Omental fat pad (tissue), 4 donors: ENCODE results near the gene EIF4E. TPM values are rescaled to one million over a fixed set of nuclear protein-coding genes. Genes with fewer than 3 reads are reported as not detected.
"Not testable (repeated sequence)": the region's sequence is repeated elsewhere in the genome, so short reads cannot be mapped to it uniquely, and the experiment has no call there.

Experiments used
- ATAC-seq: fragments of 150-250 bp; one replicate; pipeline ENCODE4 v1.9.1; 2016; ENCODE audit warnings: mild to moderate bottlenecking, moderate library complexity; ENCODE audit not compliant: low FRiP score
- DNase-seq: peaks from one replicate; pipeline ENCODE4 v3.0.0-alpha.2; 2019; ENCODE audit warnings: low spot score
- CTCF ChIP-seq, 3 donors: fragments of 450-650 bp; IDR thresholded peaks; one replicate each; pipeline ENCODE4 v1.5.1; 2016 to 2017; ENCODE audit warnings: antibody characterized with exemption in 3 of 3, mild to moderate bottlenecking in 3 of 3, moderate library complexity in 2 of 3
- total RNA-seq, 4 donors: library from RNA; depleted of rRNA; stranded (reverse); fragments of >200 nt; gene quantifications; one replicate each; pipeline ENCODE4 v1.1.0, GENCODE V29; 2016

EIF4E gene
- total RNA-seq, 4 donors from 2014 or later, result 62.5 to 208 (median 74.1) TPM

- DNase-seq, result no peak
- no peak for ATAC-seq
- no peak for TF ChIP-seq CTCF (IDR thresholded peaks at IDR 0.05)
Measured at GRCh38 chr4:98946359-98946758, 17.4 kb upstream of the EIF4E start.

- DNase-seq (no peak), ATAC-seq (no peak)
- no peak for TF ChIP-seq CTCF (IDR thresholded peaks at IDR 0.05)
Measured at GRCh38 chr4:98945297-98945850, 16.4 kb upstream of the EIF4E start.

GRCh38 chr4:98939892-98940298, 11.0 kb upstream of the EIF4E start:
- ATAC-seq, result peak; percentile 66
- no peak for DNase-seq
- TF ChIP-seq CTCF (IDR thresholded peaks at IDR 0.05), result peak in 1 of 3 donors; percentile 15

- no peak for ATAC-seq
- no peak for DNase-seq
- TF ChIP-seq CTCF (IDR thresholded peaks at IDR 0.05), result no peak
Measured at GRCh38 chr4:98939438-98939837, 10.5 kb upstream of the EIF4E start.

- ATAC-seq (no peak), DNase-seq (no peak)
- no peak for TF ChIP-seq CTCF (IDR thresholded peaks at IDR 0.05)
Measured at GRCh38 chr4:98937986-98938720, 9.2 kb upstream of the EIF4E start.

- DNase-seq (no peak), ATAC-seq (no peak)
- no peak for TF ChIP-seq CTCF (IDR thresholded peaks at IDR 0.05)
Measured at GRCh38 chr4:98935633-98936032, 6.7 kb upstream of the EIF4E start.

- DNase-seq, ATAC-seq: not testable (repeated sequence)
Measured at GRCh38 chr4:98934851-98935250, 5.9 kb upstream of the EIF4E start.
